Measurements from ENCODE around the gene ZBED6.
"Not testable (repeated sequence)": the region's sequence is repeated elsewhere in the genome, so short reads cannot be mapped to it uniquely, and the experiment has no call there.

Gene ZBED6, protein sequence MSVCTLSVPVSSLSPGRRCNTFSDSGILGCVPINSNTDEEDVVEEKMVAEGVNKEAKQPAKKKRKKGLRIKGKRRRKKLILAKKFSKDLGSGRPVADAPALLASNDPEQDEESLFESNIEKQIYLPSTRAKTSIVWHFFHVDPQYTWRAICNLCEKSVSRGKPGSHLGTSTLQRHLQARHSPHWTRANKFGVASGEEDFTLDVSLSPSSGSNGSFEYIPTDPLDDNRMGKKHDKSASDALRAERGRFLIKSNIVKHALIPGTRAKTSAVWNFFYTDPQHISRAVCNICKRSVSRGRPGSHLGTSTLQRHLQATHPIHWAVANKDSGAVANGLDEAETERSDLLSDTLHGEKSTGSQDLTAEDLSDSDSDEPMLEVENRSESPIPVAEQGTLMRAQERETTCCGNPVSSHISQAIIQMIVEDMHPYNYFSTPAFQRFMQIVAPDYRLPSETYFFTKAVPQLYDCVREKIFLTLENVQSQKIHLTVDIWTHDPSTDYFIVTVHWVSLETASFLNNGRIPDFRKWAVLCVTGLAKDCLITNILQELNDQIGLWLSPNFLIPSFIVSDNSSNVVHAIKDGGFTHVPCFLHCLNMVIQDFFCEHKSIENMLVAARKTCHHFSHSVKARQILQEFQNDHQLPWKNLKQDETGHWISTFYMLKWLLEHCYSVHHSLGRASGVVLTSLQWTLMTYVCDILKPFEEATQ (N-terminal part only)

DNA sequence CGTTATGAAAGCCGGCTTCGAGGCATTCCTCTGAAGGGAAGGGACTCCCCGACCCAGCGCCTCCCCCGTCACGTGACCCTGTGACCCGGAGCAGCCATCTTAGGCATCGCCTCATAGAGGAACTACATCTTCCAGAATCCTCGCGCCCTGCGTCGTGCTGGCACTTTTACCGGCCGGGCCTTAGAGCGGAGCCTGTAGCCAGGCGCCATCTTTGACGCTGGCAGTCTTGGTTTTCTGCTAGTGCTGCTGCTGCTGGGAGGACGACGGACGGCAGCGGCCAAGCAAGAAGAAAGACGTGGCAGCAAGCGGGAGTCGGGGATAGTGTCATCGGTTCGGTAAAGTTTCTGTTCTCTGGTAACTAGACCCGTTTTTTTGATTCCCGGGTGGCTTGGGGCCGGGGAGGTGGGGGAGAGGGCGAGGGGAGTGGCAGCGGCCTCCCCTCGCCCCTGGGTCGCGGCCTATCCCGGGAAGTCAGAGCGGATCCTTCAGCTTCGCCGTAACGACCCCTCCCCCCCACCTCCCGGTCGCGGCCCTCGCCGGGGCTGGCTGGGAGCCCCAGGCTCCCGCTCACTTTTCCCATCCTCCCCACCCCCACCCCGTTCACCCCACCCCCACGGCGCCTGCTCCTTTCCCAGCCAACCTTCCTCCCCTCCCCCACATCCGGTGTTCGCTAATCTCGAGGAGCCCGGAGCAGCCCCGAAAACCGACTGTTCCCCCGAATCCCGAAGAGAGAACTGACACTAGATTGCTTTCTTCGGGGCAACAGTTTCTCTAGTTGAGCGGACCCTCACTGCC, at the start of gene ZBED6, which contains the start of gene ZC3H11A:
ZBED6 (plus strand) TSS at position 183 of the 795 bp plus-strand sequence. CDS start 1,900 bp downstream, outside the sequence.
ZC3H11A (plus strand) TSS at position 183 of the 795 bp plus-strand sequence. CDS start 21,448 bp downstream, outside the sequence.
- peak; percentile 95 for DNase-seq

DNA sequence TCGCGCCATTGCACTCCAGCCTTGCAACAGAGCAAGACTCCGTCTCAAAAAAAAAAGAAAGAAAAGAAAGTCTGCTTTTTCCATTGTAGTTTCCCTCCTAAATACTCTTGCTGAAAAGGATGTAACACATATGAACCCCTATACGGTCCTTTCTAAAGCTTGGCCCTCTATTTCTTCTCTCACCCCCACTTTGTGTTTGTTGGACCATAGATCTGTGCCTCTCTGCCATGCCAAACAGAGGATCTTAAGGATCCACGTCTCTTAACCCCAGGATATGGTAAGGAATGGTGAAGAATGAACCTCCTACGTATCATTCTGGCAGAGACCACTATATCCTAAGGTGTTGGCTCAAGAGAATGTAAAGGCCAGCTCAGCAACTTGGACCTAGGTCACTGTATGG, 49.1 kb upstream of the ZBED6 start:
- no peak for DNase-seq

DNA sequence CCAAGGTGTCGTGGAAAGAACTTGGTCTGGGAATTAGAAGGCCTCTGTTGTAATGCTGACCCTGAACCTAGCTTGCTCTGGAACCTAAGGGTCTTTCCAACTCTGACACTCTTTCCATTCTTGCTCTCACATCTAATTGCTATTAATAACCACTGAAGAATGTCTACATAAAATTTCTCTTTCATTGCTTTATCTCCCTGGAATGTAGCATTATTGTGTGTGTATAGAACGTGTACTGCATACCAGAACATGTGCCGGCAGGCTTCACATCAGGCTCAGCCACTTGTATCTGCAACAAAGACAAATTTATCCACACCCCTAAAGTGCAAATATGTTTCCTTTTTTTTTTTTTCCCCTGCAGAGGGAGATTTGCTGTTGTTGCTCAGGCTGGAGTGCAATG, 44.4 kb upstream of the ZBED6 start:
- no peak for DNase-seq

DNA sequence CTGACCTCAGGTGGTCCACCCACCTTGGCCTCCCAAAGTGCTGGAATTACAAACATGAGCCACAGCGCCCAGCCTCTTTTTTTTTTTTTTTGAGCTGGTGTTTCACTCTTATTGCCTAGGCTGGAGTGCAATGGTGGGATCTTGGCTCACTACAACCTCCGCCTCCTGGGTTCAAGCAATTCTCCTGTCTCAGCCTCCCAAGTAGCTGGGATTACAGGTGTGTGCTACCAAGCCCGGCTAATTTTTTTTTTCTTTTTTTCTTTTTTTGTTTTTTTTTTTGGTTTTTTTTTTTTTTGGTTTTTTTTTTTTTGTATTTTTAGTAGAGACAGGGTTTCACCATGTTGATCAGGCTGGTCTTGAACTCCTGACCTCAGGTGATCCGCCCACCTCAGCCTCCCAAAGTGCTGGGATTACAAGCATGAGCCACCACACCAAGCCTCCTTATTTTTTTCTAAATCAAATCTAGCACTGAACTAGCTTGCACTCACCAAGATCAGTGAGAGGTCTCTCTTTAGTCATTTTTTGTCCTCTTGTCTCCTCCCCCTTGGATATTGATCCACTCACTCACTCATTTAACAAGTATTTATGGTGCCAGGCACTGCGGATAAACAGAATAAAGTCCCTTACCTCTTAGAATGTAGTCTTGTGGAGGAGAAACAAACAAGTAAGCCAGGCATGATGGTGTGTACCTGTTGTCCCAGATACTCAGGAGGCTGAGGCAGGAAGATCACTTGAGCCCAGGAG, 43.6 kb upstream of the ZBED6 start:
- not testable (repeated sequence) for DNase-seq

DNA sequence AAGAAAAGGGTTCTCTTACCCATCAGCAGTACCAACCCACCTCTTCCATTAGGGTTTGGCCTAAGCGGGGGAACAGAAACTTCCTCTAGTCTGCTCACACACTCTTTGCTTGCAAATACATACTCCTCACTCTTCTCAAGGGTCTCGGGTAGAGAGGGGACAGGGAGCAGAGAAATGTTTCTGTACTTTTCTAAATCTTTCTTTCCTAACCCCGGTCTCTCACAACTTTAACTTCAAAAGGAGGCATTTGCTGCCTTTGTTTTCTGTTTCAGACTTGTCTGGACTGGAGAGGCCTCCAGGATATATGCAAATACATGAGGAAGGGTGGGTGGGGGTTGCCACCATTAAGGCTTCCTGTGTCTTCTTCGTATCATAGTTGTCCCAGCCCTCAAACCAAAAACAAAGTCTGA, 41.0 kb upstream of the ZBED6 start:
- no peak for DNase-seq

DNA sequence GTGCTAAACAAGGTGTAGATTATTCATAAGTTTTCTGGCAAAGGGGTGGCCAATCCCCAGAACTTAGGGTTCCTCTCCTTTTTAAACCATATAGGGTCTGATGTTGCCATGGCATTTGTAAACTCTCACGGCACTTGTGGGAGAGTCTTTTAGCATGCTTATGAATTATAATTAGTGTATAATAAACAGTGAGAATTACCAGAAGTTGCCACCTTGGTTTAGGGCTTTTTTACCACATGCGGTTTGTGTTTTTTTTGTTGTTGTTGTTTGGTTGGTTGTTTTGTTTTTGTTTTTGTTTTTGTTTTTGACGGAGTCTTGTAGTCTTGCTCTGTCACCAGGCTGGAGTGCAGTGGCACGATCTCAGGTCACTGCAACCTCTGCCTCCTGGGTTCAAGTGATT, 39.4 kb upstream of the ZBED6 start:
- DNase-seq, result no peak

DNA sequence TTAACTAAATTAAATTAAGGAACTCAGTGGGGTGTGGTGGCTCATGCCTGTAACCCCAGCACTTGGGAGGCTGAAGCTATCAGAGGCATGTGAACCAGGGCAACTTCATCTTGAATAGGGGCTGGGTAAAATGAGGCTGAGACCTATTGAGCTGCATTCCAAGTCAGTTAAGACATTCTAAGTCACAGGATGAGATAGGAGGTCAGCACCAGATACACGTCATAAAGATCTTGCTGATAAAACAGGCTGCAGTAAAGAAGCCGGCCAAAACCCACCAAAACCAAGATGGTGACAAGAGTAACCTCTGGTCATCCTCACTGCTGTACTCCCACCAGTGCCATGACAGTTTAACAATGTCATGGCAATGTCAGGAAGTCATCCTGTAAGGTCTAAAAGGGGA, 36.7 kb upstream of the ZBED6 start:
- not testable (repeated sequence) for DNase-seq

DNA sequence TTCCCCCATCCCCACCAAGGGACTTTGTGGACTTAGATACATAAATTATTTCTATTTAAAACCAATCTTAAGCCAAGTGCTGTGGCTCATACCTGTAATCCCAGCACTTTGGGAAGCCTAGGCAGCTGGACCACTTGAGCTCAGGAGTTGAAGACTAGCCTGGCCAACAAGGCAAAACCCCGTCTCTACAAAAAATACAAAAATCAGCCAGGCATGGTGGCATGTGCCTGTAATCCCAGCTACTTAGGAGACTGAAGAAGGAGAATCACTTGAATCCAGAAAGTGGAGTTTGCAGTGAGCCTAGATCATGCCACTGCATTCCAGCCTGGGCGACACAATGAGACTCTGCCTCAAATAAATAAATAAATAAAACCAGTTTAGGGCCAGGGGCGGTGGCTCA, 34.9 kb upstream of the ZBED6 start:
- DNase-seq, result no peak

DNA sequence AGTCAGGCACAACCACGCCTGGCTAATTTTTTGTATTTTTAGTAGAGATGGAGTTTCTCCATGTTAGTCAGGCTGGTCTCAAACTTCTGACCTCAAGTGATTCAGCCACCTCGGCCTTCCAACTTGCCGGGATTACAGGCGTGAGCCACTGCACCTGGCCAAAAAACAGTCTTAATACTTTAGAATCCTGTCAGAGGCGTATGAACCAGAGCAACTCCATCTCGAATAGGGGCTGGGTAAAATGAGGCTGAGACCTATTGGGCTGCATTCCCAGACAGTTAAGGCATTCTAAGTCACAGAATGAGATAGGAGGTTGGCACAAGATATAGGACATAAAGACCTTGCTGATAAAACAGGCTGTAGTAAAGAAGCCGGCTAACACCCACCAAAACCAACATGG, 33.5 kb upstream of the ZBED6 start:
- DNase-seq, result not testable (repeated sequence)

DNA sequence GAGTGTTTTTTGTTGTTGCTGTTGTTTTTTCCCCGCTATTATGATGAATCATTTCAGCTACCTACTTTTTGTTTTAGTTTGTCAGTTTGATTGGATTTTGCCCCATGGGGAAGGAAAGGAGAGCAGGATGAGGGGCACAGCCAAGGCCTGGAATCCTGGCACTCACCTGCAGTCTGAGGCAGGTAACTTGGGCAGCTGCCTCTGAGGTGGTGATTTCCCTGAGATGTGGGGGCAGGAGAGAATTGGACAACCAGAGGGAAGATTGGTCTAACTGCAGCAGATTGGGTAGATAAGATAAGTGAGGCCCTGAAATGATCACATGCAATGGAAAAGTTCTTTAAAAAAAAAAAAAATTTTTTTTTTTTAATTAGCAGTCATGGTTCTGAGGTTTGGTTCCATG, 31.9 kb upstream of the ZBED6 start:
- peak; percentile 32 for DNase-seq

DNA sequence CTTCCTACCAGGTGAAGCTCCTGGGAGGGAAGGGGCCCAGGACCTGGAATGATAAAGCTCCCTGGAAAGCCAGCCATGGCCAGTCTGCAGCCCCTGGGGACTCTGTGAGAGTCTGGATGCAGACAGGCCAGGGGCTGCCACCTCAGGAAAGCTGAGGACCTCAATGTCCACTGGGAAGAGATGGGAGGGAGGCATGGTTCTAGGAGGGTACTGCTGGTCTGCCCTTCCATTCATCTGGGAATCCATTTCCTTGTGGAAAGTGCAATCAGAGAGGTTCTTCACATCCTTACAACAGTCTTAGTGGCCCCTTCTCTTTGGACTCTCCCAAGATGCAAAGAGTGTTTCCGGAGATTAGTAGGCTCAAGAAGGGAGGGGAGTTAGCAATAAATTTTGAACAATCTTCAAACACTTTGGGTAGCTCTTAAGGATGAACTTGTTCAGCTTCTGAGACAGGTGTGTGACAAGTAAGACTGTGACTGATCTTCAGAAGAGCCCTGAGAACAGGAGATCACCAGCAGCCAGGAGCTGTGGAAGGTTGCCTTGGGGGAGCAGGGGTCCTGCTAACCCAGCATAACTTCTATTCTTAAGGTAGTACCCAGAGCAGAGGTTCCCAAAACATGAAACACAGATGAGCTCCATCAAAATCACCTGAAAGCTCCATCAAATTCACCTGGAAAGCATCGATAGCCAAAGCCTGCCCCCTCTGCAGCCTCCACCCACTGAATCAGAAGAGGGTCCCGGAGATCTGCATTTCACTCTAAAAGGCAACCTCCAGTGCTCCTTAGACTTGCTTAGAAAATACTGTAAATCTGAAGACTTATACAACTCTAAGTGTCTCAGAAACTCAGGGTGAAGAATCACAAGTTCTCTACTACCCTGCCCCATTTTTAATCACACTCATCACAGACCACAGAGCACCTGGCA, 31.1 kb upstream of the ZBED6 start:
- no peak for DNase-seq

DNA sequence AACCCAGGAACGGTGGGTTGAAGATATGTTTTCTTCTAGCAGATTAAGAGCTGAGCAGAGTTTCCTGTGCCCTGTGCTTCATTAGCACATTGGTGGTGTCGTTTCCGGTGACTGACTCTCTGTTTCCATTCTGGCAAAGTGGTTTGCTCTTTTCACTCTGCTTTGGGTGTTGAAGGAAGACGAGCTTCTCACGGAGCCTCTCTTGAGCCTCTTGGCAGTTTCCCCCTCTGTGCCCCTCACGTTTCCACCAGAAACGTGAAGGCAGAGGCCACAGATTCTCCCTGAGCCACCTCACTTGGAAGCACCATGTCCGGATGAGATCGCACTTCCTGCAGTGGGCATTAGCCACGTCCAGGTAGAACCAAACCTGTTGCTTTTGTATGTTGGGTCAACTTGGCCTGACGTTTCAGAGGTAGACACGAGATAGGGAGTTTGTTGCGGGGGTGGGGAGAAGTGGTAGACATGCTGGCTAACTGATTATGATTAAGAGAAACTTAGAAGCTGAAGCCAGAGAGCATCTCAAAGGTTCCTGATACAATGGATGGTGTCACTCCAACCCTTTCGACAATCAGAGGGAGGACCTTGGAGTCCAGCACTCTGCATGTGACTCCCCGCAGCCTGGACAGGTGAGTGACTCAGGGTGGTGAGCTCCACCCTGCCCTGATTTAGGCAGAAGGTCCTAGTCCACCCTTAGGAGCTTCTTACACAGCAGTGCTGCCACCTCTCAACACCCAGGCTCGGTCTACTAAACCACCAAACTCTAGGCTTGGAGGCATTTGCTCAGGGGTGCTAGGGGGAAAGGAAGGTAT, 30.2 kb upstream of the ZBED6 start, which contains the start of gene LAX1:
LAX1 (plus strand) TSS at position 155 of the 809 bp plus-strand sequence; CDS start at position 538, 383 bp downstream.
- peak; percentile 68 for DNase-seq

DNA sequence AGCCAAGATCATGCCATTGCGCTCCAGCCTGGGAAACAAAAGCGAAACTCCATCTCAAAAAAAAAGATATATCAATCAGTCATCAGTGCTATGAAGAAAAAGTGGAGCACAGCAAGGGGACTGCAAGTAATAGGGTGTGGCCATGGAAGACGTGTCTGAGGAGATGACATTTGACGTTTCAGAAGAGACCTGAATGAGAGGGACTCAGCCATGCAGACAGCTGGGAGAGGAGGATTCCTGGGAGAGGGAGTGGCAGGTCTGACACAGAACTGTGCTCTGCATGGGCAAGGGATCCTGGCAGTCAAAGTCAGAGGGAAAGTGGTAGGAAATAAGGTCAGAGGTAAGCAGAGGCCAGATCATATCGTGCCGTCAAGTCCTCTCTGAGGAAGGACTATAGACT, 27.2 kb upstream of the ZBED6 start:
- no peak for DNase-seq

DNA sequence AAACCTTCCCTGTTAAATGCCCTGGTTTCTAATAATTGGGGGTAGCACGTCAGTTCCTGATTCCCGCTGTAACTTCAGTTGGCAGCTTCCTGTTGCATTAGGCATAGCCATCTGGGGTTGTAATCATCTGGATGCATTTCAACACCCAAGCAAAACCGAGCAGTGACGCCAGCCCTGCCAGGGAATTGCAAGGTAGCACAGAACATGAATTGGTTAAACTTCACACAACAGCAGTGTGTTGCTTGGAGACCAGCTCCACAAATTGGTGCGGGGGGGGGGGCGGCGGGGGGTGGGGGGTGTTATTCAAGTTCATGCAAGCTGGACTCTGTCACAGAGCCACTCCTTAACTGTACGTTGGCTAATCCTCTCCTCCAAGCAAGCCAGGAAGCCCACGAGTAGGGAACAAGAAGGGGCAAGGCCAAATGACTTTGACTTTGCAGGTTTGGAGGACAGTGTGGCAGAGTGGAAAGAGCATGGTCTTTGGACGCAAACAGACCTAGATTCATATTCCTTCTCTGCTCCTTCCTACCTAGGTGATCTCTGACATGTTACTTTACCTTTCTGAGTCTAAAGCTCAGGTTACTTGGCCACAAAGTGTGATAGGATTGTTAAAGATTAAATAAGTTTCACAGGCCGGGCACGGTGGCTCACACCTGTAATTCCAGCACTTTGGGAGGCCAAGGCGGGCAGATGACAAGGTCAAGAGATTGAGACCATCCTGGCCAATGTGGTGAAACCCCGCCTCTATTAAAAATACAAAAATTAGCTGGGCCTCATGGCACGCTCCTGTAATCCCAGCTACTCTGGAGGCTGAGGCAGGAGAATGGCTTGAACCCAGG, 25.7 kb upstream of the ZBED6 start:
- DNase-seq, result no peak

DNA sequence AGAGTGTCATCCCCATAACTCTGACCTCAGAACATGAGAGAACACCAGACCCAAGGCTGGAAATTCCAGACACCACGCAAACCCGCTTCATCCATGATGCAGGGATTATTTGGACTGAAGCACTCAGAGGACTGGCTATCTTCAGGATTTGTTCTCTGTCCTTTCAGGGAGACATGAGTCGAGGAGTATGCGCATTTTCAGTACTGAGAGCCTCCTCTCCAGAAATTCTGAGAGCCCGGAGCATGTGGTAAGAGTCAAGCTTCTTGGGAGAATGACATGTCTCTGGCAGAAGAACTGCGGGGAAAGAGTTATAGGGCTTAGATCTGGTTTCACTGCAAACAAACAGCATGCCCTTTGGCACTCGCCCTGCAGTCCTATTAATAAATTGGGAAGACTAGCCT, 23.5 kb upstream of the ZBED6 start:
- no peak for DNase-seq

DNA sequence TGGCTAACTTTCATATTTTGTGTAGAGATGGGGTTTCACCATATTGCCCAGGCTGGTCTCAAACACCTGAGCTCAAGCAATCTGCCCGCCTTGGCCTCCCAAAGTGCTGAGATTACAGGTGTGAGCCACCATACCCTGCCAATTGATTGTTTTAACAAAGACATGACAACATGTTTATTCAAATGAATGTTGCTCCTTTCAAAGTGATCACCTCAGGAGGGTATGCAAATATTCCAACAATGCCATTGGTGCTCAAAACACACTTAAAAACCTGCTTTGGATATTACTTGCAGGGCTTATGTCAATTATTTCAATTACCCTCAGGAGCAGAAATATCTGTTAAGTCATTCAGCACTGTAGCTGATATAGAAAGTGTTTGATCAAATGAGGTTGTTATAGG, 22.6 kb upstream of the ZBED6 start:
- no peak for DNase-seq

DNA sequence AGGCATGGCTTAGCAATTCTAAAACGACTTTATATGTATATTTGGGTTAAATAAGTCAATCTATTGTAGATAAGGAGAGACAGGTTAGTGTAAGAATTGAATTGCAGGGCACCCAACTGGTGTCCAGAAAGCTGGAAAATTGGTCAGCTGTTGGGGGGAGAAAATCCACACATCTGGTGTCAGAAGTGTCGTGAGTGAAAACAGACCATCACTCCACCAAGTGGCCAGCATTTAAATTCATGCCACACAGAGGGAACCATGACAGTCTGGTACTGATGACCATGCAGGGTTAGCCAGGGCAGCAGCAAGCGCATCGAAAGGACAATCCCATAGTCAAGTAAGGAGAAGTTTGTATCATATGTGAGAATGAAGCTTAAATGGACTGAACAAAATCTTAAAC, 18.8 kb upstream of the ZBED6 start:
- no peak for DNase-seq

DNA sequence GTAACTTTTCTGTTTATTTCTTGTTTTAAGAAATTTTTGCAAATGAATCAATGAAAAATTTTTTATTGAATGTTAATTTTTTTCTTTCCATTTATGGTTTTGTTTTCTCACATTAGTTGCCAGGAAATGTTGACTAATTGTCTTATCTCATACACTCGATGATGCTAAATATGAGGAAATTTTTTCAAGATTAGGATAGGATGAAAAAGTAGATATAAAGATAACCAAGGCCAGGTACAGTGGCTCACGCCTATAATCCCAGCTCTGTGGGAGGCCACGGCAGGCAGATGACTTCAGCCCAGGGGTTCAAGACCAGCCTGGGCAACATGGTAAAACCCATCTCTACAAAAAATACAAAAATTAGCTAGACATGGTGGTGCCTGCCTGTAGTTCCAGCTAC, 17.8 kb upstream of the ZBED6 start:
- no peak for DNase-seq

DNA sequence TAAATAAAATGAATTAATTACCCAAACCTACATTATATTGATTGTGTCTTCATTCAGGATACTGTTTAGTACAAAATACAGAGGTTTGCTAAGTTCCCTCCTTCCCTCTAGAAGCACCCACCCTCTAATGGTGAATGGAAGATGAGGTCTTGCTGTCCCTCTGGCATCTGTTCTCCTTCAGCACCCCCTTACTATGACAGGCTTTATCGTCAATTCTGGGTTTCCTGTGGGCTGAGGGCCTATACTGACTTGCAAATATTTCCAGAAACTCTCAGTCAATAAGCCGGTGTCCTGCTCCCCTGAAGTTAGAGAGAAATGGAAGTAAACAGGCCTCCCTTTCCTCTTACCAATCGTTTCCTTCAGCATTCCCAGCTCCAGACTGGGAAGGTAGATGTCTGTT, 17.3 kb upstream of the ZBED6 start:
- no peak for DNase-seq

DNA sequence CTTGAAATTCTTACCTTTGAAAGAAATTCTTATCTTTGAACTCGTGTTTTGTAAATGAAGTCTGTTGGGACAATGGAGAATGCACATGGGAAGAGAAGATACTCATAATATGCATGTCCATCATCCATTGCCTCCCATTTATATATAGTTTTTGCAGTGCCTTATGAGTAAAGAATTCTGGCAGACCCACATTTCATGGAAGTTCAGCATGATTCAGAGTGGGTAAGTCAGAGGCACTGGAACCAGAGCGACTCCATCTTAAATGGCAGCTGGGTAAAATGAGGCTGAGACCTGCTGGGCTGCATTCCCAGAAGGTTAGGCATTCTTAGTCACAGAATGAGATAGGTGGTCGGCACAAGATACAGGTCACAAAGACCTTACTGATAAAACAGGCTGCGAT, 16.6 kb upstream of the ZBED6 start:
- DNase-seq, result no peak

Measured in activated T-cell treated with anti-CD3 and anti-CD28 coated beads, Interleukin-2, amount 50 U/mL, for 1 hour (primary cell).